ENCODE results near the gene NWD2. TPM values are rescaled to one million over a fixed set of nuclear protein-coding genes. Genes with fewer than 3 reads are reported as not detected.

The NWD2 gene
- total RNA-seq, 1 donor from 2014 or later: 0.49 TPM

DNA sequence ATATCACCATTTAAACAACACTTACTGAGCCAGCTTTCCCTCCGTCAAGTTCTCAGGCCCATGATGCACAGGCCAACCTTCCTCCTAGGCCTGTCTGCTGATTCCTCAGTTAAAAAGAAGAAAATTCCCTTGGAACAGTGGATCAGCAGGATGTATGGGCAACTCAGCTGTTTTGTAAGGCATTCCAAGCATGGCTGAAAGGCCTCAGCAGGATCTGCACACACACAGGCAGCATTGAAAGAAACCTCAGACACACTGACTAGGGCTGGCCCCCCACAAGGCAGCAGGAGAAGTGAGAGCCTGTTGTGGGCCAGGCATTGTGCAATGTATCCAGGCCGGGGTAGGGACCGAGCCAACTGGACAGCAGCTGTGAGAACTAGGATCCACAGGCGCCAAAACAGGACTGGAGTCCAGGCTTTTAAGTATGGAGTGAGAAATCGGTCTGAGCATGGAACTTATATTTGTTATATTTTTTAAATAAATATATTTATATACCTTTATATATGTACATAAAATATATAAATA lies 171.4 kb downstream of the NWD2 start:
- Histone ChIP-seq H3K4me3 (no peak overlapping the region), H3K36me3 (no peaks in the 10 kb centered on the region), H3K9me3 (no peaks in the 10 kb centered on the region), H3K4me1 (no peaks in the 10 kb centered on the region), H3K27ac (no peak overlapping the region), H3K27me3 (no peaks in the 10 kb centered on the region)
- TF ChIP-seq, protein P1, sequence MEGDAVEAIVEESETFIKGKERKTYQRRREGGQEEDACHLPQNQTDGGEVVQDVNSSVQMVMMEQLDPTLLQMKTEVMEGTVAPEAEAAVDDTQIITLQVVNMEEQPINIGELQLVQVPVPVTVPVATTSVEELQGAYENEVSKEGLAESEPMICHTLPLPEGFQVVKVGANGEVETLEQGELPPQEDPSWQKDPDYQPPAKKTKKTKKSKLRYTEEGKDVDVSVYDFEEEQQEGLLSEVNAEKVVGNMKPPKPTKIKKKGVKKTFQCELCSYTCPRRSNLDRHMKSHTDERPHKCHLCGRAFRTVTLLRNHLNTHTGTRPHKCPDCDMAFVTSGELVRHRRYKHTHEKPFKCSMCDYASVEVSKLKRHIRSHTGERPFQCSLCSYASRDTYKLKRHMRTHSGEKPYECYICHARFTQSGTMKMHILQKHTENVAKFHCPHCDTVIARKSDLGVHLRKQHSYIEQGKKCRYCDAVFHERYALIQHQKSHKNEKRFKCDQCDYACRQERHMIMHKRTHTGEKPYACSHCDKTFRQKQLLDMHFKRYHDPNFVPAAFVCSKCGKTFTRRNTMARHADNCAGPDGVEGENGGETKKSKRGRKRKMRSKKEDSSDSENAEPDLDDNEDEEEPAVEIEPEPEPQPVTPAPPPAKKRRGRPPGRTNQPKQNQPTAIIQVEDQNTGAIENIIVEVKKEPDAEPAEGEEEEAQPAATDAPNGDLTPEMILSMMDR (IDR thresholded peaks at IDR 0.05): no peak
- TF ChIP-seq POLR2AphosphoS5 (IDR thresholded peaks at IDR 0.05; ENCODE audit: insufficient read depth in 1 of 2, low read depth in 1 of 2): no peak
- no peak for TF ChIP-seq POLR2A (IDR thresholded peaks at IDR 0.05)
- no peak for DNase-seq (ENCODE audit: extremely low spot score in 2 of 2)
- intact Hi-C loops (cut with DNase I): no loop called here

DNA sequence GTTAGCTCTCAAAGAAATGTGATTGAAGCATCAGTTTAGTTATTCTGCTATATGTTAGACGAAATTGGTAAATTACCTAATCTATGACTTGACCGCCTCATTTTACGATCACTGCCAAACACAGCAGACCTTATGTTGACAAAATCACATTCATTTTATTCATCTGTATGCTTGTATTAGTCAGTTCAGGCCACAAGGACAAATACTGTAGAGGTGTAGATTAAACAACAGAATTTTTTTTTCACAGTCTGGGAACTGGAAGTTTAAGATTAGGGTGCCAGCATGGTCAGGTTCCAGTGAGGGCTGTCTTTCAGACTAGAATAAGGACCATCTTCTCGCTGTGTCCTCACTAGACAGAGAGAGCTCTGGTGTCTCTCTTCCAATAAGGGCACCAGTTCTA lies 177.1 kb downstream of the NWD2 start:
- Histone ChIP-seq H3K36me3 (no peaks in the 10 kb centered on the region), H3K9me3 (no peaks in the 10 kb centered on the region), H3K4me1 (no peaks in the 10 kb centered on the region), H3K27me3 (no peaks in the 10 kb centered on the region), H3K27ac (no peak overlapping the region), H3K4me3 (no peak overlapping the region)
- no peak for DNase-seq (ENCODE audit: extremely low spot score in 2 of 2)
- intact Hi-C loops (cut with DNase I): no loop called here
- TF ChIP-seq POLR2AphosphoS5 (IDR thresholded peaks at IDR 0.05; ENCODE audit: insufficient read depth in 1 of 2, low read depth in 1 of 2): no peak
- no peak for TF ChIP-seq POLR2A (IDR thresholded peaks at IDR 0.05)
- TF ChIP-seq, protein P1 (IDR thresholded peaks at IDR 0.05): no peak

DNA sequence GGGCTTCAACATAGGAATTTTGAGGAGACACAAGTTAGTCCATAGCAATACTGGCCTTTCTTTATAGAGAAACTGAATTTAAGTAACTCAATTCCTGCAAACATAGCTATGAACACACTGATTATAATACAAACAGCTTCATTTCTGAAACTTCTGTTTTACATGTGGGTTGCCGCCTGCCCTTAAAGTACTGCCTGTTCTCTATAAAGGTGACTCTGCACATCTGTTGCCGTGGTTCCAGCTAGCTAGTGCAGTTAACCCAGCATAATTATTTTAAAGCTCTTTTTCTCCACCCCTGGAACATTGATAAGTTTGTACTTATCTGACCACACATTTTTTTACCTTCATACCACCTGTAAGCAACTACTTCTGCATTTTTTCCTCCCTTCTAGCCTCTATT lies 177.6 kb downstream of the NWD2 start:
- H3K9me3 ChIP-seq: no peaks in the 10 kb centered on the region
- H3K4me3 ChIP-seq: no peak overlapping the region
- no peak for TF ChIP-seq POLR2AphosphoS5 (IDR thresholded peaks at IDR 0.05; ENCODE audit: insufficient read depth in 1 of 2, low read depth in 1 of 2)
- no peak for TF ChIP-seq POLR2A (IDR thresholded peaks at IDR 0.05)
- TF ChIP-seq, protein P1 (IDR thresholded peaks at IDR 0.05): no peak
- H3K27ac ChIP-seq: no peak overlapping the region
- H3K4me1 ChIP-seq: no peaks in the 10 kb centered on the region
- no peaks in the 10 kb centered on the region for H3K36me3 ChIP-seq
- DNase-seq (ENCODE audit: extremely low spot score in 2 of 2): no peak
- no peaks in the 10 kb centered on the region for H3K27me3 ChIP-seq
- intact Hi-C loops (cut with DNase I): no loop called here

DNA sequence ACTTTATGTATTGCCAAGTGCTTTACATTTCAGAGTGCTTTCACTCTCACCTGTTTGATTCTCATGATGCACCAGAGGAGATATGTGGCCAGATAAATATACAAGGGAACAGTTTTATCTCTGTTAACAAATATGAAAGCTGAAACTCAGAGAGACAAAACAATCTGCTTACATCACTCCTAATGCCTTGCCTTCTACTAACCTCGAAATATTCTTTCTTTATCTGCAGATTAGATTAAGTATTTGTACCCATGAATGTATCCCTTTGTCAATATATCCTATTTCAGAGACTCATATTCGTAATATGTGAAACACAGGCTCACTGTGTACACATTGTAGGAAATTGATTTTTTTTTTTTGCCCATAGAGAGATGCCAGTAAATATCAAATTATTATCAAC lies 178.1 kb downstream of the NWD2 start:
- no peaks in the 10 kb centered on the region for H3K27me3 ChIP-seq
- DNase-seq (ENCODE audit: extremely low spot score in 2 of 2): no peak
- no peak overlapping the region for H3K4me3 ChIP-seq
- TF ChIP-seq POLR2A (IDR thresholded peaks at IDR 0.05) (no peak), POLR2AphosphoS5 (IDR thresholded peaks at IDR 0.05; ENCODE audit: insufficient read depth in 1 of 2, low read depth in 1 of 2) (no peak)
- TF ChIP-seq, protein P1 (IDR thresholded peaks at IDR 0.05): no peak
- H3K36me3 ChIP-seq: no peaks in the 10 kb centered on the region
- intact Hi-C loops (cut with DNase I): no loop called here
- no peak overlapping the region for H3K27ac ChIP-seq
- H3K4me1 ChIP-seq: no peaks in the 10 kb centered on the region
- no peaks in the 10 kb centered on the region for H3K9me3 ChIP-seq

DNA sequence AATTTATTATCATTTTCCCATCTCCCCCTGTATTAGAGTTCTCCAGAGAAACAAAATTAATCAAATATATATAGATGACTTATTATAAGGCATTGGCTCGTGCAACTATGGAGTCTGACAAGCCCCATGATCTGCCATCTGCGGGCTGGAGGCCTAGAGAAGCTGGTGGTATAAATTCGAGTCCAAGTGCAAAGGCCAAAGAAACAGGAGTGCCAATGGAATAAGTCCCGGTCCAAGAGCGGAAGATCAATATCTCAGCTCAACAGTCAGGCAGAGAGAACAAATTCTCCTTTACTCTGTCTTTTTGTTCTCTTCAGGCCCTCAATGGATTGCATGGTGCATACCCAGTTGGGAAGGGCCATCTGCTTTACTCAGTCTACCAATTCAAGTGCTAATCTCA lies 178.8 kb downstream of the NWD2 start:
- intact Hi-C loops (cut with DNase I): no loop called here
- H3K4me3 ChIP-seq: no peak overlapping the region
- H3K27ac ChIP-seq: no peak overlapping the region
- H3K4me1 ChIP-seq: no peaks in the 10 kb centered on the region
- no peaks in the 10 kb centered on the region for H3K36me3 ChIP-seq
- DNase-seq (ENCODE audit: extremely low spot score in 2 of 2): no peak
- H3K27me3 ChIP-seq: no peaks in the 10 kb centered on the region
- no peaks in the 10 kb centered on the region for H3K9me3 ChIP-seq
- no peak for TF ChIP-seq POLR2A (IDR thresholded peaks at IDR 0.05)
- TF ChIP-seq, protein P1 (IDR thresholded peaks at IDR 0.05): no peak
- TF ChIP-seq POLR2AphosphoS5 (IDR thresholded peaks at IDR 0.05; ENCODE audit: insufficient read depth in 1 of 2, low read depth in 1 of 2): no peak

Data from vagina (tissue), 2 donors.